Psoas muscle (tissue), 8 donors: ENCODE data around the gene KIF2C. TPM values are rescaled to one million over a fixed set of nuclear protein-coding genes. Genes with fewer than 3 reads are reported as not detected.
"Not testable (repeated sequence)": the region's sequence is repeated elsewhere in the genome, so short reads cannot be mapped to it uniquely, and the experiment has no call there.

Experiments
- ATAC-seq, 4 donors: fragments of 200-7000 bp; cut with Tn5 transposase; one replicate each; pipeline ENCODE4 v1.9.1; 2020; ENCODE audit warnings: moderate library complexity in 3 of 4, mild to moderate bottlenecking in 2 of 4
- DNase-seq, 2 donors: peaks; one replicate each; pipeline ENCODE4 v3.0.0-alpha.2; 2020
- H3K27ac ChIP-seq: fragments of 200-600 bp; one replicate; pipeline ENCODE4 v1.8.0; 2022
- H3K27me3 ChIP-seq, 3 donors: fragments of 200-600 bp in 1 of 3; one replicate each; pipeline versions ENCODE4 v1.6.1 to v1.8.0; 2013 to 2022; ENCODE audit warnings: low read length in 2 of 3, mild to moderate bottlenecking in 2 of 3, moderate library complexity in 1 of 3; ENCODE audit not compliant: insufficient read depth in 3 of 3
- H3K36me3 ChIP-seq, 2 donors: fragments of 200-600 bp in 1 of 2; one replicate each; pipeline versions ENCODE4 v1.6.1 to v1.8.0; 2013 to 2022; ENCODE audit warnings: low read depth in 1 of 2, mild to moderate bottlenecking in 1 of 2, moderate library complexity in 1 of 2; ENCODE audit not compliant: insufficient read depth in 1 of 2
- H3K4me1 ChIP-seq: fragments of 200-600 bp; one replicate; pipeline ENCODE4 v1.8.0; 2022
- H3K4me3 ChIP-seq: fragments of 200-600 bp; one replicate; pipeline ENCODE4 v1.8.0; 2022; ENCODE audit warnings: mild to moderate bottlenecking
- H3K9me3 ChIP-seq: fragments of 200-600 bp; one replicate; pipeline ENCODE4 v1.8.0; 2022
- WGBS, 3 donors: extraction: QIAGEN DNeasy Blood & Tissue Kit; methylation state at CpG; one replicate each; pipeline versions ENCODE4 v1.1.6 to v1.1.7; 2013; 5-methylcytosine and 5-hydroxymethylcytosine counted together
- intact Hi-C, 2 donors: fragments of 100-400 bp; cut with DNase I; formaldehyde crosslinking; loops; one replicate each; pipeline versions ENCODE4 v1.11.0 to v1.14.2; 2022
- polyA plus RNA-seq, 3 donors: library from polyadenylated mRNA; stranded (reverse); fragments of 200-250 nt; gene quantifications; one replicate each; pipeline ENCODE4 v1.2.3, GENCODE V29; 2013
- total RNA-seq, 4 donors: library from RNA; stranded (reverse); fragmentation: NEBNext Ultra II Directional in 2 of 4; extraction: Animal tissue kit (Norgen Biotek cat#: 25700) in 2 of 4; gene quantifications; one replicate each; pipeline versions ENCODE4 v1.2.1 to v1.2.4, GENCODE V29; 2021 to 2023
- TF ChIP-seq, protein P1 (sequence below): fragments of 200-600 bp; IDR thresholded peaks from one replicate; pipeline ENCODE4 v1.8.0; 2022; ENCODE audit warnings: antibody characterized with exemption
- donor health status: healthy with polysubstance abuse.
- donor health status: DM: no; HTN: no; CAD: no; lungs with moderate emphysema.
- donor health status: Bipolar disorder and iron deficiency.
- donor health status: healthy.
- donor health status: DM: yes; HTN: yes; CAD: no.
- donor health status: DM: no; HTN: no; CAD: no.
- donor health status: DM: no; HTN: no; CAD: no.
- donor health status: DM: yes; HTN: yes; CAD: no.

The KIF2C gene
- total and polyA plus RNA-seq, 7 donors = 0.23 to 1.2 (median 0.38) TPM

DNA sequence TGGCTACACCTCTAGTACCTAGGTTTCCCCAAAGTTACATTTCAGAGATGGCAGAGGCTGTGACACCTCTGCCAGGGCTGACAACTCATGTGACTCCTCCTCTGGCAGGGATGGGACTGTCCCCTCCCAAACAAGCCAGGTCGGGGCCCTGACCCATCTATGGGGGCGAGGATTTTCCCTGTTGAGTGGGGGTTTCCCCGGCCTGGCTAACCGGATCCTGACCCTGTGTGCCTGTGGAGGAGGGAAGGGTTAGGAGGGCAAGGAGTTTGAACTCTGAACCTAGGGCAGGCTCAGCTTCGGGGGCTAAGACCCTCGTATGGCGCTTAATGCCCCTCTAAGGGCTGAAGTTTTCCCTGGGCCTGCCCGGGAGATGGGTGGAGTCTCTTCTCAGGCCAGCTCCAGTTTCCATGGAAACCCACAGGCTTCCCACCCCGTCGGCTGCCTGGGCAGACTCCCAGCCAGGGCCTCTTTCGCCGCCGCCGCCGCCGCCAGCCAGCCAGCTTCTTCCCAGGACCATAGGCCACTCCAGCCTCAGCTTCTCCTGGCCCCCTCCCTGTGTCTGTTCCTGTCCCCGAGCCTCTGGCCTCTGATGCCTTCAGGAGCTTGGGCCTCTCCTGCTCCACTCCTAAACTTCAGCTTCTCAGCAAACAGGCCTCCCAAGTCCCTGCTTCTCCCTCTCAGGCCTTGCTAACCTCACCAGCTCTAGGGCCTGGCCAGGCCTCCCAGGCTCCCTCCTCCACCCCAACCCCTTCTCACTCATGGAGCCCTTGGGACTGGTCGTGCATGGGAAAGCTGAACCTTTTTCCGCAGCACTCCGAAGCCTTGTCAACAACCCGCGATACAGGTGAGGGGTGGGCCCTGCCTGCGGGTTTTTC lies 68.7 kb downstream of the KIF2C start, which contains the start of gene BTBD19:
TSS of gene BTBD19 (plus strand) at position 461 of the 875 bp plus-strand sequence. CDS start at position 759, 298 bp downstream.
- Histone ChIP-seq H3K4me3 (peak within 1 kb of the TSS; percentile 51), H3K27ac (peak within 1 kb of the TSS; percentile 94), H3K9me3 (no peaks in the 10 kb centered on the region), H3K36me3 (peaks cover 0 to 31% of the 10 kb centered on the region in 2 donors), H3K4me1 (peaks cover 32% of the 10 kb centered on the region), H3K27me3 (no peaks in the 10 kb centered on the region)
- WGBS, 3 donors = 41 to 45% (median 43%) methylated on average over 15 to 23 of the region's 23 CpGs
- TF ChIP-seq, protein P1, sequence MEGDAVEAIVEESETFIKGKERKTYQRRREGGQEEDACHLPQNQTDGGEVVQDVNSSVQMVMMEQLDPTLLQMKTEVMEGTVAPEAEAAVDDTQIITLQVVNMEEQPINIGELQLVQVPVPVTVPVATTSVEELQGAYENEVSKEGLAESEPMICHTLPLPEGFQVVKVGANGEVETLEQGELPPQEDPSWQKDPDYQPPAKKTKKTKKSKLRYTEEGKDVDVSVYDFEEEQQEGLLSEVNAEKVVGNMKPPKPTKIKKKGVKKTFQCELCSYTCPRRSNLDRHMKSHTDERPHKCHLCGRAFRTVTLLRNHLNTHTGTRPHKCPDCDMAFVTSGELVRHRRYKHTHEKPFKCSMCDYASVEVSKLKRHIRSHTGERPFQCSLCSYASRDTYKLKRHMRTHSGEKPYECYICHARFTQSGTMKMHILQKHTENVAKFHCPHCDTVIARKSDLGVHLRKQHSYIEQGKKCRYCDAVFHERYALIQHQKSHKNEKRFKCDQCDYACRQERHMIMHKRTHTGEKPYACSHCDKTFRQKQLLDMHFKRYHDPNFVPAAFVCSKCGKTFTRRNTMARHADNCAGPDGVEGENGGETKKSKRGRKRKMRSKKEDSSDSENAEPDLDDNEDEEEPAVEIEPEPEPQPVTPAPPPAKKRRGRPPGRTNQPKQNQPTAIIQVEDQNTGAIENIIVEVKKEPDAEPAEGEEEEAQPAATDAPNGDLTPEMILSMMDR = no peak
- intact Hi-C loops = no loop called here
- DNase-seq = peak; percentile 85 to 91
- ATAC-seq = peak; percentile 14 to 49 (median 20)

GRCh38 chr1:44808938-44809917 lies 69.6 kb downstream of the KIF2C start:
- peak overlapping the region; percentile 94 for H3K27ac ChIP-seq
- no peaks in the 10 kb centered on the region for H3K9me3 ChIP-seq
- DNase-seq (peak; percentile 68 to 72), ATAC-seq (no peak)
- WGBS, 3 donors = 37 to 50% (median 46%) methylated on average over 6 of the region's 6 CpGs
- intact Hi-C loops = no loop called here
- H3K4me1 ChIP-seq = peaks cover 32% of the 10 kb centered on the region
- TF ChIP-seq, protein P1 = no peak
- H3K36me3 ChIP-seq = peaks cover 0 to 21% of the 10 kb centered on the region in 2 donors
- H3K27me3 ChIP-seq = no peaks in the 10 kb centered on the region
- peak overlapping the region; percentile 51 for H3K4me3 ChIP-seq

- H3K4me3 ChIP-seq = peak overlapping the region; percentile 51
- 44 to 65% (median 52%) methylated on average over 12 of the region's 12 CpGs for WGBS, 3 donors
- H3K27ac ChIP-seq = peak overlapping the region; percentile 94
- H3K4me1 ChIP-seq = peaks cover 32% of the 10 kb centered on the region
- no peaks in the 10 kb centered on the region for H3K27me3 ChIP-seq
- H3K9me3 ChIP-seq = no peaks in the 10 kb centered on the region
- TF ChIP-seq, protein P1 = no peak
- peak; percentile 70 to 80 for DNase-seq
- intact Hi-C loops = no loop called here
- no peak for ATAC-seq
- peaks cover 0 to 11% of the 10 kb centered on the region in 2 donors for H3K36me3 ChIP-seq
Observed at GRCh38 chr1:44810101-44810761, 70.6 kb downstream of the KIF2C start.

- H3K36me3 ChIP-seq, H3K9me3 ChIP-seq, H3K27me3 ChIP-seq, intact Hi-C loops, ATAC-seq, H3K4me3 ChIP-seq: not testable (repeated sequence)
- DNase-seq = peak in 1 of 2 donors; percentile 17
- Histone ChIP-seq H3K27ac (peak overlapping the region; percentile 94), H3K4me1 (peaks cover 32% of the 10 kb centered on the region)
- WGBS, 3 donors = 89 to 91% (median 90%) methylated on average over 4 of the region's 4 CpGs
Observed at GRCh38 chr1:44810762-44811105, 71.1 kb downstream of the KIF2C start.
